HepG2 (cell line): Measurements from ENCODE around the gene ZNF326. TPM values are rescaled to one million over a fixed set of nuclear protein-coding genes. Genes with fewer than 3 reads are reported as not detected.

ENCODE experiments used
- ATAC-seq: fragments of 200-7000 bp; cut with Tn5 transposase; 3 replicates; pipeline ENCODE4 v1.9.1; 2020; ENCODE audit warnings: mild to moderate bottlenecking, moderate library complexity
- BruUV-seq: library from RNA; stranded (reverse); fragments of 400-500 nt; replicated peaks from 2 replicates; lab custom pipeline; 2021; lab: Mats Ljungman, UMichigan
- CTCF ChIA-PET: fragments of 300-600 bp; formaldehyde crosslinking; extraction: SDS; loops from one replicate; lab custom pipeline; 2021; ENCODE audit warnings: low total read pairs, inconsistent platforms, low intra/inter-chr PET ratio; lab: Yijun Ruan, JAX
- POLR2A ChIA-PET: fragments of 350-600 bp; sonication (Branson Sonifier 250); formaldehyde crosslinking; loops from one replicate; lab custom pipeline; 2020; ENCODE audit warnings: antibody characterized with exemption, inconsistent platforms; lab: Yijun Ruan, JAX
- DNase-seq: peaks from one replicate; pipeline ENCODE4 v3.0.0-alpha.2; 2015; ENCODE audit warnings: low spot score
- FAIRE-seq: peaks from 3 replicates; lab custom pipeline; 2011; peaks lifted over from hg19 to GRCh38; lab: Jason Lieb, UNC
- H2AFZ ChIP-seq: one replicate; pipeline ENCODE4 v1.6.1; 2011; ENCODE audit warnings: low read length, inconsistent platforms
- H3K27ac ChIP-seq: fragments of 300-600 bp; 3 replicates; pipeline ENCODE4 v1.8.0; 2011; ENCODE audit warnings: mixed run types, mild to moderate bottlenecking, mixed read lengths, low read length, inconsistent platforms; ENCODE audit not compliant: insufficient read depth; ENCODE audit errors: extremely low read length
- H3K27me3 ChIP-seq, 2 experiments: fragments of 200-600 bp in 1 of 2; 2 replicates in 1 of 2; 3 replicates in 1 of 2; pipeline versions ENCODE4 v1.6.0 to v1.8.0; 2011; ENCODE audit warnings: low read length in 2 of 2, mild to moderate bottlenecking in 2 of 2, moderate library complexity in 2 of 2, inconsistent platforms in 1 of 2; ENCODE audit not compliant: insufficient read depth in 2 of 2, control insufficient read depth in 1 of 2
- H3K36me3 ChIP-seq, 2 experiments: fragments of 200-600 bp in 1 of 2; replicated peaks in 1 of 2; 2 replicates in 1 of 2; 3 replicates in 1 of 2; pipeline versions ENCODE4 v1.5.1 to v1.8.0; 2011; ENCODE audit warnings: low read length in 2 of 2, inconsistent platforms in 1 of 2; ENCODE audit not compliant: insufficient read depth in 2 of 2, control insufficient read depth in 1 of 2
- H3K4me1 ChIP-seq: 2 replicates; pipeline ENCODE4 v1.5.1; 2012; ENCODE audit warnings: low read length, inconsistent platforms; ENCODE audit not compliant: insufficient read depth
- H3K4me2 ChIP-seq: 2 replicates; pipeline ENCODE4 v1.6.0; 2011; ENCODE audit warnings: low read depth, low read length, inconsistent platforms
- H3K4me3 ChIP-seq, 3 experiments: fragments of 200-600 bp in 1 of 3; sonication (generic), shearing (Covaris generic) in 1 of 3; replicated peaks in 1 of 3; 2 replicates each; pipeline ENCODE4 v1.5.1; 2011 to 2016; ENCODE audit warnings: low read length in 3 of 3, inconsistent platforms in 2 of 3, low read depth in 2 of 3, mild to moderate bottlenecking in 2 of 3, control low read depth in 1 of 3, mixed read lengths in 1 of 3; ENCODE audit not compliant: insufficient read depth in 1 of 3
- H3K79me2 ChIP-seq: one replicate; pipeline ENCODE4 v1.6.1; 2011; ENCODE audit warnings: low read length, inconsistent platforms; ENCODE audit not compliant: insufficient read depth
- H3K9ac ChIP-seq: 2 replicates; pipeline ENCODE4 v1.6.0; 2011; ENCODE audit warnings: mild to moderate bottlenecking, low read depth, low read length, inconsistent platforms; ENCODE audit not compliant: insufficient read depth
- H3K9me3 ChIP-seq: 2 replicates; pipeline ENCODE4 v1.5.1; 2012; ENCODE audit warnings: mild to moderate bottlenecking, low read length
- H4K20me1 ChIP-seq: 2 replicates; pipeline ENCODE4 v1.6.0; 2011; ENCODE audit warnings: inconsistent platforms, mild to moderate bottlenecking, low read length, moderate library complexity; ENCODE audit not compliant: insufficient read depth
- CEBPZ ChIP-seq: IDR thresholded peaks from 2 replicates; pipeline ENCODE4 v1.6.1; 2012; ENCODE audit warnings: low read length, improper control_type of control experiment
- GABPB1 ChIP-seq: IDR thresholded peaks from 2 replicates; pipeline ENCODE4 v1.6.1; 2016; ENCODE audit warnings: mild to moderate bottlenecking, missing genetic modification reagents, moderate library complexity, missing compliant biosample characterization
- ZGPAT ChIP-seq: IDR thresholded peaks from 2 replicates; pipeline ENCODE4 v1.6.1; 2016; ENCODE audit warnings: mild to moderate bottlenecking
- ZNF354B ChIP-seq: sonication (generic); formaldehyde crosslinking; IDR thresholded peaks from 2 replicates; pipeline ENCODE4 v1.8.0; 2022; ENCODE audit warnings: mild to moderate bottlenecking, missing genetic modification reagents
- WGBS: methylation state at CpG from one replicate; pipeline ENCODE4 v1.1.6; 2017; ENCODE audit warnings: low lambda C conversion rate; 5-methylcytosine and 5-hydroxymethylcytosine counted together
- in situ Hi-C: cut with HindIII; loops from 2 replicates; pipeline ENCODE4 v1.10.0; 2017; ENCODE audit warnings: low pct_unique_long_range_greater_than_20kb; ENCODE audit not compliant: extremely low pct_ligation_motif_present
- intact Hi-C: fragments of 100-400 bp; cut with micrococcal nuclease; formaldehyde crosslinking; loops from one replicate; pipeline ENCODE4 v1.10.0; 2022; ENCODE audit not compliant: unreplicated experiment
- polyA plus RNA-seq, 8 experiments: library from polyadenylated mRNA; depleted of rRNA in 3 of 8; stranded (reverse) in 7 of 8; unstranded in 1 of 8; fragments of >200 nt; fragmentation: Illumina TruSeq in 4 of 8; extraction: Trizol in 4 of 8; gene quantifications; 2 replicates each; pipeline versions ENCODE4 v1.2.1 to v1.2.3, GENCODE V29; 2011 to 2016; ENCODE audit warnings: low read depth in 4 of 8, missing spikeins in 1 of 8, mixed read lengths in 1 of 8; ENCODE audit not compliant: insufficient read depth in 1 of 8
- total RNA-seq, 5 experiments: library from RNA; depleted of rRNA; stranded (reverse); fragments of >200 nt; fragmentation: Illumina TruSeq; extraction: Trizol; gene quantifications; 2 replicates each; pipeline ENCODE4 v1.2.3, GENCODE V29; 2016; ENCODE audit warnings: low read depth in 1 of 5

The ZNF326 gene
- total and polyA plus RNA-seq, 2 of the 13 experiments (the other 11 are each of a cell fraction or from before 2014, with no cell fraction given), result 6.3 to 16.4 TPM

DNA sequence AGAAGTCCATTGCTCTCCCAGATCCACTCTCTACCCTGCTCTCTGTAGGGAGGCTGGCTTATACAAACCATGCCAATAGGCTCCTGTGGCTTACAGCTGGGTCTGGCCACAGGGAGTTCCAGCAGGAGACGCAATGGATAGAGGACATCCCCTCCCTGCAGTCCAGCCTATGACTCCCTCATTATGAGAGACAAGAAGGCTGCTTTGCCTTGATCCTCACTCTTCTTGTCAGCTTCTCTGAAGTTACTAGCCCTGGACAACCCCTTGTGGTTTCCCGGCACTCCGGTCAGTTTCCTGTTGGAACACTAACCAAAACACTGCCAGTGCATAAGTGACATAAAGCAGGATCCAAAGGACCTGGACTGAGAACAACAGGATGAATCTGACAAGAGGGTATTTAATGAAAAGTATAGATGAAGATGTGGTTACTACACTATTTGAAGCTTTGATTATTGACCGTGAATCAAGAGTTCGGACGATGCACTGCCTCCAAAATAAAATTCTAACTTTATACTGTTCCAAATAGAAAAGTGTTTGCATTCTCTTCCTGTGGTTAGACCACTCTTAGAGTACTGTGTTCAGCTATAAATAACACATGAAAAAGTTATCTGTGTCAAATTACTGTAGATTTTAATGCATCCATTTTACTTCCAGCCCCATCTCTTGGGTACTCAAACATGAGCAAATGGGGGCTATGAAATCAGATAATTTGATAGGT lies 32.7 kb upstream of the ZNF326 start (continued):
- no peak for TF ChIP-seq CEBPZ
- TF ChIP-seq ZNF354B (CRISPR knock-in tag), result no peak
- no peak for TF ChIP-seq GABPB1

DNA sequence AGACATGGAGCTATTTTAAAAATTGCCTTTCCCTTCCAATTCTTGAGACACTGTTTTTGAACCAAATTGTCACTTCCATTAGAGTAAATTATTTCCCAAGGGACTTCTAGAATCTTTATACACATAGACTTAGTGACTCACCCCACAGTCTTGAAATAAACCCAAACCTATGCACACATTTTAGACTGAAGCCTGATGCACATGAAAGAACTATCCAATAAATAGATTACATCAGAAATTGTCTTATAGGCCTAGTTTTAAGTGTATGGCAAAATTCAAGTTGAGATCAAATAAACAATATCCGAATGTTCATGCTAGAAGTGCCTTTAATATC lies 32.2 kb upstream of the ZNF326 start:
- WGBS, result 58% methylated on average over 1 of the region's 1 CpG
- H3K4me1 ChIP-seq, result peaks cover 4% of the 10 kb centered on the region
- no peak for TF ChIP-seq ZGPAT (CRISPR knock-in tag)
- TF ChIP-seq, all 625 proteins: peak for 0
- DNase-seq (no peak), FAIRE-seq (no peak), ATAC-seq (no peak)
- H3K9me3 ChIP-seq, result no peaks in the 10 kb centered on the region
- H3K79me2 ChIP-seq, result no peaks in the 10 kb centered on the region
- H4K20me1 ChIP-seq, result no peaks in the 10 kb centered on the region
- no peaks in the 10 kb centered on the region for H3K27me3 ChIP-seq
- intact Hi-C loops, result no loop called here
- POLR2A ChIA-PET, result no interaction called here
- H3K9ac ChIP-seq, result no peak overlapping the region
- CTCF ChIA-PET, result no interaction called here
- H3K4me3 ChIP-seq, result no peak overlapping the region
- no peak overlapping the region for H3K27ac ChIP-seq
- in situ Hi-C loops, result no loop called here
- H2AFZ ChIP-seq, result no peak overlapping the region
- no peaks in the 10 kb centered on the region for H3K36me3 ChIP-seq
- no peak overlapping the region for H3K4me2 ChIP-seq
- BruUV-seq, result no TSS peak
